ENCODE measurements around the gene RCC1. TPM values are rescaled to one million over a fixed set of nuclear protein-coding genes. Genes with fewer than 3 reads are reported as not detected.

The RCC1 gene
- total RNA-seq, 2 donors from 2014 or later: 45.3 to 48.3 TPM

Other genes starting within 250 kb of the RCC1 start
- 100 to 1,000 TPM in 1 of 2 donors, 10 to 100 TPM in 1; 85.3 to 101 TPM for gene SESN2, start 246.5 kb upstream of the RCC1 start, total RNA-seq
- gene MED18, start 177.0 kb upstream of the RCC1 start, total RNA-seq: 10 to 100 TPM; 25.9 to 27.9 TPM
- 10 to 100 TPM; 29.7 to 33.7 TPM for gene PHACTR4, start 136.3 kb upstream of the RCC1 start, total RNA-seq
- 10 to 100 TPM; 38.8 to 49.7 TPM for gene TRNAU1AP, start 47.0 kb downstream of the RCC1 start, total RNA-seq
- gene RAB42, start 86.2 kb downstream of the RCC1 start, total RNA-seq: under 1 TPM in 1 of 2 donors, not detected in 1; 0.17 TPM
- gene TAF12, start 137.0 kb downstream of the RCC1 start, total RNA-seq: 10 to 100 TPM; 23.9 to 28.7 TPM
- not detected for gene RNU11, start 142.6 kb downstream of the RCC1 start, total RNA-seq
- 10 to 100 TPM; 18.9 to 19.6 TPM for gene GMEB1, start 162.7 kb downstream of the RCC1 start, total RNA-seq
- gene YTHDF2, start 230.9 kb downstream of the RCC1 start, total RNA-seq: 100 to 1,000 TPM in 1 of 2 donors, 10 to 100 TPM in 1; 86.3 to 104 TPM

Measured in activated T-cell treated with anti-CD3 and anti-CD28 coated beads, Interleukin-2, amount 50 U/mL, for 72 hours (primary cell).